T47D (cell line): ENCODE data around the gene TSPAN19.
"Not testable (repeated sequence)": the region's sequence is repeated elsewhere in the genome, so short reads cannot be mapped to it uniquely, and the experiment has no call there.

ENCODE experiments used
- DNase-seq, 2 experiments: peaks; one replicate each; pipeline versions ENCODE4 v3.0.0 to v3.0.0-alpha.2; 2011 to 2012; ENCODE audit warnings: low read depth in 1 of 2, low spot score in 1 of 2
- JUND ChIP-seq: IDR thresholded peaks from 2 replicates; pipeline ENCODE4 v1.6.1; 2012; ENCODE audit warnings: low read depth
- in situ Hi-C: cut with HindIII; loops from 2 replicates; pipeline ENCODE4 v1.10.0; 2016; ENCODE audit warnings: low sequenced_read_pairs, low pct_unique_long_range_greater_than_20kb

TSPAN19 gene

DNA sequence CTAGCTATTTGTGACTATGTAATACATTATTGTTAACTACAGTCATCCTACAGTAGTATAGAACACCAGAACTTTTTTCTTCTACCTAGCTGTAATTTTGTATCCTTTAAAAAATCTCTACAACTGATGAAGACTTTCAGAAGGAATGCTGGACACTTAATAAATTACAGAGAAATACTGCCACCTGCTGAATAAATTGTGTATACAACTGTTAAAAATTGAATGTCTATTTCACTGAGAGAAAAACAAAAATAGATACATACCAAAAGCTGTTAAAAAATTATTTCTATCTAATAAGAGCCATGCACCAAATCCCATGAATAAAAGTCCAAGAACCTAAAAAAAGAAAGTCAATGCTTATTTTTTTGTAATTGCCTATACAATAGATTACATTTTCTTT, 6.6 kb downstream of the TSPAN19 start:
- no peak for TF ChIP-seq JUND
- in situ Hi-C loops, result loop anchor here (25.0 kb wide), 1 partner anchor 142 kb away; no protein-coding TSS in a partner anchor
- peak; percentile 11 to 45 for DNase-seq

DNA sequence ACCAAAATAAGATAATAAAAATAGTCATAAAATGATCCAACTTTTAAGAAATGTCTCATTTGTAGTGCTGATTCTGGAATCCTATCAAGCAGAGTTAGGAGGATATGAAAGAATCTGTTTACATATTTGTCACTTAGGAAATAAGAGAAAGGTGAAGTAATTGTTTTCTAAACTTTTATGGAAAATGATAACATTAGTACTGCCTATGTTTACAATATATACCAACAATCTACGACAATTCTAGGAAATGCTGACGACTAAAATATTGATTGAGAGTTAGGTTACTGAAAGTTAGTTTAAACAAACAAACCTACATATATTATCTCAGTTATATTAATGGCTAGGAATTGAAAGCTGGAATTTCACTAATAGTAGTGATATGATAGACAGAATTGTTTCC, 18.0 kb downstream of the TSPAN19 start:
- no peak for DNase-seq
- in situ Hi-C loops, result no loop called here
- no peak for TF ChIP-seq JUND

DNA sequence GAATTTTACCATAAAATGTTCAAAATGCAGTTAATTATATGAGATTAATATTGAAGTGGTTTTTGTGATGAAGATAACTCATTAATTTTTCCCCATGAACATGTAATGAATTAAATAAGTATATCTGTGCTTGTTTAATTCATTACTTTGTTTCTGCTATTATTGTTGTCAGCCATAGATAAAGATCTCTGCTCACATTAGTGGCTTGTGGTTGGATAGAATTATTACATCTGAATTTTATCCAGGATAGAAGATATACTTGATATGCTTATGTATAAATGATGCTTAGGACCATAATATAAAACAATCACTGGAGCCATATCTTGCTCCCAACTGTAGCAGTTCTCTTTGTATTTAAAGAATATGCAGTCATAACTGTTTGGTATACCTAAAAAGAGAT, 18.5 kb downstream of the TSPAN19 start:
- DNase-seq, result no peak
- TF ChIP-seq JUND, result no peak
- in situ Hi-C loops, result no loop called here

DNA sequence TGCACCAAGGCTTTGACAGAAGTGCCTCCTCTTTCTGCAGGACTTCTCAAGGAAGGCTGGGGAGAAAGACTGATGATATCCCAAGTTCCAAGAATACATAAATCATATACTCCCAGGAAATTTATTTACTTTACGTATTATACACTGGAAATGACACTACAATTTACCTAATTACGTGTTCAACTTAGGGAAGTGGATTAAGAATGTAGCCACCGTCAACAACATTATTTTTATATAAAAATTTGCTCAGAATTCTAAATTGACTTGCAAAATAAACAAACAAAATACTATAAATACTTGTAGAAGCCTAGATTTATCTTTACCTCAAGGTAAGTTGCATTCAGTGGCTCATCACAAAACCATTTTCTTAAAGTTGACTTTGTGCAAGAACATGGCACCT, 18.9 kb downstream of the TSPAN19 start:
- TF ChIP-seq JUND, result no peak
- in situ Hi-C loops, result no loop called here
- no peak for DNase-seq

DNA sequence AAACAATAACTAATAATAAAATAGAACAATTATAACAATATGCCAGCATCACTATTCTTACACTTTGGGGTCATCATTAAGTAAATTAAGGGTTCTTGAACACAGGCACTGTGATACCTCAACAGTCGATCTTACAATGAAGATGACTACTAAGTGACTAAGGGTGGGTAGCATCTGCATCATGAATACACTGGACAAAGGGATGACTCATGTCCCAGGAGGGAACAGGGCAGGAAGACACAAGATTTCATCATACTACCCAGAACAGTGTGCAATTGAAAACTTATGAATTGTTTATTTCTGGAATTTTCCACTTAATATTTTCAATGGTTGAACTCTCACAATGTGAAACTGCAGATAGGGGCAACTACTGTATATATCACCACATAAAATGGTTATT, 19.7 kb downstream of the TSPAN19 start:
- DNase-seq, result no peak
- in situ Hi-C loops, result no loop called here
- TF ChIP-seq JUND, result no peak

DNA sequence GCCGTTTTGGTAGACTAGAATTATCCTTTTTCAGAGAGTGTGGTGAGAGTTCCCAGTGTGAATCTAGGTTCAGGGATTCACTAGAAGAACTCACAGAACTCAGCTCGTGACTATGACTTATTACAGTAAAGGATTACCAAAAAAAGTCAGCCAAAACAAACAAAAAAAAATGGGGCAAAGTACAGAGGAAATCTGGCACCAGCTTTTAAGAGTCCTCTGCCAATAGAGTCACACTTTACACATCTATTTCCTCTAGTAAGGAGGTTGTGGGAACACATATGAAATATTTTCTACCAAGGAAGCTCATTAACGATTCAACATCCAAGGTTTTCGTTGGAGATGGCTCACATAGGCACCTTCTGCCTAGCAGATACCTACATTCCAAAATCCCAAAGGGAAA, 28.2 kb downstream of the TSPAN19 start:
- in situ Hi-C loops, result no loop called here
- DNase-seq, result no peak
- no peak for TF ChIP-seq JUND

DNA sequence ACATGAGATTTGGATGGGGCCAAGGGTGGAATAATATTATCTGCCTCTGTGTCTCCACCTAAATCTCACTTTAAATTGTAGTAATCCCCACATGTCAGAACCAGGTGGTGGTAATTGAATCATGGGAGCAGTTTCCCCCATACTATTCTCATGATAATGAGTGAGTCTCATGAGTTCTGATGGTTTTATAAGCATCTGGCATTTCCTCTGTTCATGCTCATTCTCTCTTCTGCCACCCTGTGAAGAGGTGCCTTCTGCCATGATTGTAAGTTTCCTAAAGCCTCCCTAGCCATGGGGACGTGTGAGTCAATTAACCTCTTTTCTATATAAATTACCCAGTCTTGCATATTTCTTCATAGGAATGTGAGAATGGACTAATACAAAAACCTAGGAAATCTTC, 29.9 kb downstream of the TSPAN19 start:
- in situ Hi-C loops, result no loop called here
- DNase-seq, result no peak
- no peak for TF ChIP-seq JUND

DNA sequence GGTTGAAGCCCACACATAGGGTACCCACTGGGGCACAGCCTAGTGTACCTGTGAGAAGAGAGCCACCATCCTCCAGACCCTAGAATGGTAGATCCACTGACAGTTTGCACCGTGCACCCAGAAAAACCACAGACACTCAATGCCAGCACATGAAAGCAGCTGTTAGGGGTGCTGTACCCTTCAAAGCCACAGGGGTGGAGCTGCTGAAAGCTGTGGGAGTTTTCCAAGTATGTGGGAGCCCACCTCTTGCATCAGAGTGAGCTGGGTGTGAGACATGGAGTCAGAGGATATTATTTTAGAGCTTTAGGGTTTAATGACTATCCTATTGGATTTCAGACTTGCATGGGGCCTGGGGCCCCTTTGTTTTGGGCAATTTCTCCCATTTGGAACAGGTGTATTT, 30.5 kb downstream of the TSPAN19 start:
- TF ChIP-seq JUND, result no peak
- no peak for DNase-seq
- in situ Hi-C loops, result no loop called here

DNA sequence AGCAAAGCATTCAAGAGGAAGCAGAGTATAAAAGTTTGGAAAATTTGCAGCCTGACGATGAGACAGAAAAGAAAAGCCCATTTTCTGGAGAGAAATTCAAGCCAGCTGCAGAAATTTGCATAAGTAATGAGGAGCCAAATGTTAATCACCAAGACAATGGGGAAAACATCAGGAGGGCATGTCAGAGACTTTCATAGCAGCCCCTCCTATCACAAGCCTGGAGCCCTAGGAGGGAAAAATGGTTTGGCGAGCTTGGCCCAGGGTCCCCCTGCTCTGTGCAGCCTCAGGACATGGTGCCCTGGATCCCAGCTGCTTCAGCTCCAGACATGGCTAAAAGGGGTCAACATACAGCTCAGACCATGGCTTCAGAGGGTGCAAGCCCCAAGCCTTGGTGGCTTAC, 31.0 kb downstream of the TSPAN19 start:
- not testable (repeated sequence) for DNase-seq

DNA sequence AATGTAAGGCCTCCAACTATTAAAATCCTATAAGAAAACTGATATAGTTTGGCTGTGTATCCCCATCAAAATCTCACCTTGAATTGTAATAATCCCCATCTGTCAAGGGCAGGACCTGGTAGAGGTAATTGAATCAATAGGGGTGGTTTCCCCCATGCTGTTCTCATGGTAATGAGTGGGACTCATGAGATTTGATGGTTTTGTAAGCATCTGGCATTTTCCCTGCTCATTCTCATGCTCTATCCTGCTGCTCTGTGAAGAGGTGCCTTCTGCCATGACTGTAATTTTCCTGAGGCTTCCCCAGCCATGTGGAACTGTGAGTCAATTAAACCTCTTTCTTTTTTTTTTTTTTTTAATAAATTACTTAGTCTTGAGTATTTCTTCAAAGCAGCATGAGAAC, 31.9 kb downstream of the TSPAN19 start:
- TF ChIP-seq JUND, result no peak

More for the DNA sequence above, 31.0 kb downstream of the TSPAN19 start:
- in situ Hi-C loops, result not testable (repeated sequence)

DNA sequence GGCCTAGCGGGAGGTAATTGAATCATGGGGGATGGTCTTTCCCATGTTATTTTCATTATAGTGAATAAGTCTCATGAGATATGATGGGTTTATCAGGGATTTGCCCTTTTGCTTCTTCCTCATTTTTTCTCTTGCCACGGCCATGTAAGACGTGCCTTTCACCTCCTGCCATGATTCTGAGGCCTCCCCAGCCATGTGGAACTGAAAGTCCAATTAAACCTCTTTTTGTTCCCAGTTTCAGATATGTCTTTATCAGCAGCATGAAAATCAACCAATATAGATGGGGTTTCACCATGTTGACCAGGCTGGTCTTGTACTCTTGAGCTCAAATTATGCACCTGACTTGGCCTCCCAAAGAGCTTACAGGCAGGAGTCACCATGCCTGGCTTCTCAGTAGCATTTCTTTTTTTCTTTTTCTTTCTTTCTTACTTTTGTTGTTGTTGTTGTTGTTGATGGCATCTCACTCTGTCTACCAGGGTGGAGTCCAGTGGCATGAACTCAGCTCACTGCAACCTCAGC, 33.2 kb downstream of the TSPAN19 start:
- in situ Hi-C loops, result no loop called here
- no peak for DNase-seq
- no peak for TF ChIP-seq JUND

More for the DNA sequence above, 31.9 kb downstream of the TSPAN19 start:
- no peak for DNase-seq
- in situ Hi-C loops, result no loop called here

DNA sequence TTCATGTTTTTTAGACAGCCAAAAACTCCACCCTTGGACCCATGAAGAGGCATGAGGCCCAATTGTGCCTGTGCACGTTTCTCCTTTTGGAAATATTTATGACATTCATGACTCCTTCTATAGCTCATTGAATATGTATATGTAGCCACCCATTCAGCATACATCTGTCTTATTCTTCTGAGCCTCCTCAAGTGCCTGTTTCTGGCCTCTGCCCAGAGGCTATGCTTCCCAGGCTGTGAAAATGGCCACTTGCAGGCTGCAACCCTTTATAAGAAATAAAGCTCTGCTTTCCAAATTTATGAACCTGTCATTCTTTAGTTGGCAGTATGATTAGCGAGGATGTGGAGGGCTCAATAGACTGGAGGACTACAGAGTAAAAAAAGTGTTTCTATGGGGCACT, 35.3 kb downstream of the TSPAN19 start:
- DNase-seq, result no peak
- no peak for TF ChIP-seq JUND
- in situ Hi-C loops, result no loop called here

DNA sequence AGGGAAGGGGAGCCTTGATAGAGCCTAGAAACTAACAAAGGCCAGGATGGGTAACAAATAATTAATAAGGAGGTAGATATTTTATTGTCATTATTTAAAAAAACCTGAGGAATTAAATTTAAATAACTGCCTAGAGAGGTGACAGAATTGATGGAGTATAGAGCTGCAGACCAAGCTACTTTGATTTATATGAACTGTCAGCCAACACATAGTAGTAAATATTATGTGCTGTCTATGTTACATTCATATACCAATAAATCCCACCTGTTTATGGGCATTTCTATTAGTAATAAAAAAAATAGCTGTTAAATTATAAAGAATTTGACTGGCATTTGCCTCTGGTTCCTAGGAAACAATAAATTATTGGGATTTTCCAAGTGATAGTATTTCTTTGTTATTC, 37.7 kb downstream of the TSPAN19 start:
- in situ Hi-C loops, result no loop called here
- TF ChIP-seq JUND, result no peak
- no peak for DNase-seq

DNA sequence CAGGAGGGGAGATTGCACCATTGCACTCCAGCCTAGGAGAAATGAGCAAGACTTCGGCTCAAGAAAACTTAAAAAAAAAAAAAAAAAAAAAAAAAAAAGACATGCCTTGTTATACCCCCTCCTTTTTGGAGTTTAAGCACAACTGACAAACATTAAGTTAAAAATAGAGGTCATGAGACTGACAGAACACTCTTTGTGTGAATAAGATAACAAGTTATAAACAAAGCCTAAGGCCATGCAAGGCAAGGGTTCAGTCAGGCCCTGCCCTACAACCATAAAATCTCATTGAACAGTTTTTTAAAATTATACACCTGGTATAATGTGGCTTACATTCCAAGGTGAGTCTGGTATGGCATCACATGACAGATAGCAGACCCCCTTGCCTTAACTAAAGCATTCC, 39.3 kb downstream of the TSPAN19 start:
- in situ Hi-C loops, result no loop called here
- no peak for DNase-seq
- no peak for TF ChIP-seq JUND

DNA sequence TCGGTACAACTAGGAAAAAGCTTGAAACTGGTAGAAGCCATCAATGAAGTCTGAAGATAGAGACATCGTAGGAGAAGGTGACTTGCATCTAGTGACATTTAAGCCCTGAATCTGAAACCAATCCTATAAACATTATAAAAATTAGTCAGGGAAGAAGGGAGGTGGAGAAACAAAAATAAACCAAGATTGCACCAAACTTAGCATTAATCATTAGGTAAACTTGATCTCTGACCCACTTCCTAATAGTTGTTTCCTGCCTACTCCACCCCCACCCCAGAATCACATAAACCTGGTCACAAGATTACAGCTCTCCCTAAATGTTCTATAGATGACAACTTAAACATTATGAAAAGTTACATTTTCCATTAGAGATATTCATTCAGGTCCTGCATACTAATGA, 40.4 kb downstream of the TSPAN19 start:
- DNase-seq, result no peak
- in situ Hi-C loops, result no loop called here
- TF ChIP-seq JUND, result no peak
